H1 (cell line): Measurements from ENCODE around the gene PDGFA. TPM values are rescaled to one million over a fixed set of nuclear protein-coding genes. Genes with fewer than 3 reads are reported as not detected.

Experiments used
- CTCF ChIA-PET: fragments of 300-600 bp; sonication (Branson Sonifier 250); formaldehyde crosslinking; loops from one replicate; lab custom pipeline; 2021; ENCODE audit not compliant: partially characterized antibody; lab: Charles Lee
- POLR2A ChIA-PET: fragments of 300-600 bp; sonication (Branson Sonifier 250); formaldehyde crosslinking; loops from one replicate; lab custom pipeline; 2021; ENCODE audit warnings: inconsistent platforms; ENCODE audit not compliant: partially characterized antibody; lab: Charles Lee
- DNase-seq, 2 experiments: peaks; one replicate each; pipeline versions ENCODE4 v3.0.0 to v3.0.0-alpha.2; 2010 to 2022; ENCODE audit warnings: low spot score in 2 of 2, low read depth in 1 of 2, mixed read lengths in 1 of 2
- FAIRE-seq: peaks from 2 replicates; lab custom pipeline; 2011; peaks lifted over from hg19 to GRCh38; lab: Jason Lieb, UNC
- H2AFZ ChIP-seq: 2 replicates; pipeline ENCODE4 v1.8.1; 2012; ENCODE audit warnings: low read length, inconsistent platforms
- H2AK5ac ChIP-seq: 2 replicates; pipeline ENCODE4 v1.6.1; 2013; ENCODE audit warnings: low read depth, low read length
- H2BK120ac ChIP-seq: replicated peaks from 2 replicates; pipeline ENCODE3; 2013; ENCODE audit warnings: low read depth, low read length, inconsistent platforms
- H2BK12ac ChIP-seq: 2 replicates; pipeline ENCODE4 v1.6.1; 2013; ENCODE audit warnings: low read depth, low read length
- H2BK15ac ChIP-seq: 2 replicates; pipeline ENCODE4 v1.6.1; 2013; ENCODE audit warnings: low read length
- H2BK20ac ChIP-seq: 2 replicates; pipeline ENCODE4 v1.6.1; 2013; ENCODE audit warnings: low read length
- H2BK5ac ChIP-seq: 2 replicates; pipeline ENCODE4 v1.6.1; 2013; ENCODE audit warnings: low read depth, low read length
- H3K14ac ChIP-seq: 2 replicates; pipeline ENCODE4 v1.6.1; 2013; ENCODE audit warnings: inconsistent platforms; ENCODE audit not compliant: insufficient read length
- H3K18ac ChIP-seq: 2 replicates; pipeline ENCODE4 v1.6.1; 2013; ENCODE audit warnings: low read length; ENCODE audit errors: extremely low read depth
- H3K23ac ChIP-seq: 2 replicates; pipeline ENCODE4 v1.6.1; 2013; ENCODE audit warnings: inconsistent platforms; ENCODE audit not compliant: insufficient read length
- H3K23me2 ChIP-seq: 2 replicates; pipeline ENCODE4 v1.6.1; 2013; ENCODE audit warnings: low read depth, low read length
- H3K27ac ChIP-seq: 2 replicates; pipeline ENCODE4 v1.6.1; 2011; ENCODE audit warnings: low read depth, low read length, inconsistent platforms
- H3K27me3 ChIP-seq, 4 experiments: replicated peaks in 1 of 4; 1 replicate in 1 of 4; 2 replicates in 3 of 4; pipeline versions ENCODE4 v1.6.1 to v1.8.1; 2011 to 2013; ENCODE audit warnings: low read length in 3 of 4, mild to moderate bottlenecking in 3 of 4, inconsistent platforms in 2 of 4, mixed read lengths in 2 of 4, moderate library complexity in 1 of 4; ENCODE audit not compliant: control insufficient read depth in 3 of 4, insufficient read depth in 3 of 4; ENCODE audit errors: extremely low read depth in 1 of 4
- H3K36me3 ChIP-seq, 4 experiments: 2 replicates each; pipeline versions ENCODE4 v1.6.1 to v1.8.1; 2011 to 2013; ENCODE audit warnings: mild to moderate bottlenecking in 4 of 4, low read length in 3 of 4, moderate library complexity in 2 of 4, control low read depth in 1 of 4, inconsistent platforms in 1 of 4; ENCODE audit not compliant: insufficient read depth in 4 of 4, control insufficient read depth in 2 of 4
- H3K4ac ChIP-seq: replicated peaks from 2 replicates; pipeline ENCODE3; 2013; ENCODE audit warnings: low read length, low read depth, mixed read lengths, inconsistent platforms; ENCODE audit not compliant: insufficient read length
- H3K4me1 ChIP-seq, 4 experiments: replicated peaks in 1 of 4; 1 replicate in 1 of 4; 2 replicates in 3 of 4; pipeline versions ENCODE4 v1.6.1 to v1.8.1; 2011 to 2013; ENCODE audit warnings: low read length in 3 of 4, inconsistent platforms in 2 of 4, mixed read lengths in 1 of 4; ENCODE audit not compliant: insufficient read depth in 4 of 4, control insufficient read depth in 3 of 4
- H3K4me2 ChIP-seq, 2 experiments: 2 replicates each; pipeline versions ENCODE4 v1.6.1 to v1.8.1; 2011 to 2013; ENCODE audit warnings: low read depth in 2 of 2, low read length in 2 of 2, control low read depth in 1 of 2, inconsistent platforms in 1 of 2, mild to moderate bottlenecking in 1 of 2; ENCODE audit not compliant: insufficient read depth in 1 of 2
- H3K4me3 ChIP-seq, 4 experiments: fragments of 200-600, 300-600 bp in 1 of 4; sonication (generic), shearing (Covaris generic), sonication (Bioruptor Twin) in 1 of 4; 2 replicates each; pipeline versions ENCODE4 v1.5.1 to v1.8.1; 2011 to 2016; ENCODE audit warnings: low read length in 4 of 4, low read depth in 3 of 4, control low read depth in 2 of 4, inconsistent platforms in 2 of 4, mild to moderate bottlenecking in 2 of 4, mixed read lengths in 1 of 4, moderate library complexity in 1 of 4; ENCODE audit not compliant: insufficient read depth in 2 of 4; ENCODE audit errors: extremely low read depth in 1 of 4
- H3K56ac ChIP-seq: replicated peaks from 2 replicates; pipeline ENCODE3; 2013; ENCODE audit warnings: low read depth, mild to moderate bottlenecking, mixed read lengths, low read length, inconsistent platforms; ENCODE audit not compliant: insufficient read length
- H3K79me1 ChIP-seq: 2 replicates; pipeline ENCODE4 v1.6.1; 2013; ENCODE audit warnings: low read depth, low read length, control low read depth
- H3K79me2 ChIP-seq, 2 experiments: 2 replicates each; pipeline versions ENCODE4 v1.6.1 to v1.8.1; 2012 to 2013; ENCODE audit warnings: low read length in 2 of 2, mild to moderate bottlenecking in 2 of 2, inconsistent platforms in 1 of 2; ENCODE audit not compliant: insufficient read depth in 2 of 2, control insufficient read depth in 1 of 2
- H3K9ac ChIP-seq, 4 experiments: replicated peaks in 1 of 4; 1 replicate in 1 of 4; 2 replicates in 3 of 4; pipeline versions ENCODE4 v1.6.1 to v1.8.1; 2011 to 2013; ENCODE audit warnings: low read depth in 3 of 4, low read length in 3 of 4, control low read depth in 2 of 4, mild to moderate bottlenecking in 2 of 4, moderate library complexity in 2 of 4, inconsistent platforms in 1 of 4; ENCODE audit errors: extremely low read depth in 1 of 4
- H3K9me3 ChIP-seq, 2 experiments: 2 replicates each; pipeline versions ENCODE4 v1.6.1 to v1.8.1; 2012 to 2013; ENCODE audit warnings: mild to moderate bottlenecking in 2 of 2, moderate library complexity in 2 of 2, control low read depth in 1 of 2, inconsistent platforms in 1 of 2, low read depth in 1 of 2, low read length in 1 of 2, mixed read lengths in 1 of 2; ENCODE audit not compliant: insufficient read depth in 2 of 2
- H4K20me1 ChIP-seq, 2 experiments: replicated peaks in 1 of 2; 2 replicates each; pipeline versions ENCODE3 to v1.8.1; 2011 to 2013; ENCODE audit warnings: inconsistent platforms in 2 of 2, low read length in 2 of 2, mild to moderate bottlenecking in 1 of 2; ENCODE audit not compliant: insufficient read depth in 2 of 2, control insufficient read depth in 1 of 2
- H4K5ac ChIP-seq: 2 replicates; pipeline ENCODE4 v1.6.1; 2013; ENCODE audit warnings: low read length, low read depth, mixed read lengths, inconsistent platforms; ENCODE audit not compliant: insufficient read length
- H4K8ac ChIP-seq: 2 replicates; pipeline ENCODE4 v1.8.0; 2013; ENCODE audit warnings: mild to moderate bottlenecking, moderate library complexity, low read length, inconsistent platforms; ENCODE audit not compliant: insufficient read depth; ENCODE audit errors: extremely low read depth
- H4K91ac ChIP-seq: replicated peaks from 2 replicates; pipeline ENCODE3; 2013; ENCODE audit warnings: low read length, mixed read lengths, inconsistent platforms; ENCODE audit not compliant: insufficient read length
- MAX ChIP-seq: IDR thresholded peaks from 2 replicates; pipeline ENCODE4 v1.6.1; 2012; ENCODE audit warnings: inconsistent platforms
- WGBS, 2 experiments: shearing (Covaris generic) in 1 of 2; methylation state at CpG; one replicate each; pipeline versions ENCODE4 v1.1.6 to v1.1.7; 2013 to 2015; ENCODE audit warnings: low lambda C conversion rate in 2 of 2, mixed read lengths in 2 of 2, inconsistent platforms in 1 of 2, low coverage in 1 of 2, missing lambda C conversion rate in 1 of 2; ENCODE audit not compliant: insufficient replicate concordance in 2 of 2, insufficient coverage in 1 of 2, insufficient read length in 1 of 2; ENCODE audit errors: extremely low coverage in 1 of 2, missing lambda C conversion rate in 1 of 2; 5-methylcytosine and 5-hydroxymethylcytosine counted together
- polyA plus RNA-seq, 7 experiments: library from polyadenylated mRNA; depleted of rRNA in 3 of 7; stranded (reverse) in 5 of 7; unstranded in 2 of 7; fragments of >200 nt in 5 of 7; fragments of 200-250 nt in 2 of 7; gene quantifications; 1 replicate in 5 of 7; 2 replicates in 1 of 7; 4 replicates in 1 of 7; pipeline versions ENCODE4 v1.2.1 to v1.2.3, GENCODE V29; 2011 to 2013; ENCODE audit warnings: missing spikeins in 2 of 7, mixed read lengths in 2 of 7
- total RNA-seq: library from RNA; stranded (reverse); fragmentation: NEBNext Ultra II Directional; extraction: Animal tissue kit (Norgen Biotek cat#: 25700); gene quantifications from 2 replicates; pipeline ENCODE4 v1.2.1, GENCODE V29; 2021

The PDGFA gene
- total and polyA plus RNA-seq, 2 of the 8 experiments (the other 6 are each of a cell fraction or from before 2014, with no cell fraction given), result 21.1 to 43.0 TPM

- Histone ChIP-seq H2BK5ac (no peak overlapping the region), H3K27me3 (no peaks in the 10 kb centered on the region), H3K4me1 (peaks cover 0 to 5% (median 0%) of the 10 kb centered on the region in 4 experiments; a peak in 2 of 7 replicates), H2BK20ac (no peak overlapping the region), H4K8ac (no peak overlapping the region; the same call in 1 of the 2 replicates), H3K56ac (no peak overlapping the region), H3K14ac (no peak overlapping the region), H3K23ac (no peak overlapping the region), H3K4me2 (no peak overlapping the region), H4K20me1 (peaks cover 0 to 5% of the 10 kb centered on the region in 2 experiments), H3K23me2 (no peaks in the 10 kb centered on the region), H3K4ac (no peak overlapping the region), H3K9ac (no peak overlapping the region), H2BK12ac (peak overlapping the region; percentile 84; the same call in 1 of the 2 replicates), H3K27ac (no peak overlapping the region), H4K91ac (no peak overlapping the region), H4K5ac (no peak overlapping the region), H2AK5ac (0 out of 2 replicates have a peak overlapping the region, but pooled peaks have one; percentile 39), H3K18ac (peak overlapping the region; percentile 60), H3K79me1 (no peaks in the 10 kb centered on the region), H3K4me3 (no peak overlapping the region), H3K79me2 (no peaks in the 10 kb centered on the region), H2BK120ac (no peak overlapping the region), H3K9me3 (no peaks in the 10 kb centered on the region), H2AFZ (no peak overlapping the region), H3K36me3 (no peaks in the 10 kb centered on the region), H2BK15ac (peak overlapping the region; percentile 81; the same call in 1 of the 2 replicates)
- FAIRE-seq, result no peak
- ChIA-PET POLR2A (interaction anchor here (0.9 to 1.1 kb wide), 2 partner anchors 13 to 18 kb away, joined by 3 read pairs; no protein-coding TSS in a partner anchor), CTCF (interaction anchor here (1.0 kb wide), 1 partner anchor 157 kb away, joined by 3 read pairs; no protein-coding TSS in a partner anchor)
- WGBS, 2 experiments, result 89% methylated on average over 18 of the region's 18 CpGs; no CpG with 5 or more reads in 1 of the 2 experiments
- DNase-seq, result no peak
- TF ChIP-seq MAX, result no peak
These were observed 29.0 kb downstream of the PDGFA start for GRCh38 chr7:490461-491291.
